HepG2 (cell line): ENCODE results near the gene PDZD7. TPM values are rescaled to one million over a fixed set of nuclear protein-coding genes. Genes with fewer than 3 reads are reported as not detected.

Experiments
- FOXO1 ChIP-seq: sonication (generic); formaldehyde crosslinking; IDR thresholded peaks from 2 replicates; pipeline ENCODE4 v1.4.0; 2020; ENCODE audit warnings: missing genetic modification reagents
- GTF2F1 ChIP-seq: fragments of 150-350 bp; IDR thresholded peaks from 2 replicates; pipeline ENCODE4 v1.6.1; 2014; ENCODE audit warnings: low read length
- KDM5A ChIP-seq: fragments of 200-600 bp; sonication (generic); IDR thresholded peaks from 2 replicates; pipeline ENCODE4 v1.7.0; 2018; ENCODE audit warnings: antibody characterized with exemption, mild to moderate bottlenecking, low read length, borderline replicate concordance
- KLF16 ChIP-seq, 2 experiments: sonication (generic) in 1 of 2; formaldehyde crosslinking in 1 of 2; IDR thresholded peaks; 2 replicates each; pipeline versions ENCODE4 v1.6.1 to v1.8.0; 2016 to 2023; ENCODE audit warnings: missing genetic modification reagents in 2 of 2, missing compliant biosample characterization in 1 of 2
- MAF1 ChIP-seq: sonication (generic); formaldehyde crosslinking; IDR thresholded peaks from 2 replicates; pipeline ENCODE4 v1.5.0; 2020; ENCODE audit warnings: missing genetic modification reagents, borderline replicate concordance
- MEF2D ChIP-seq: sonication (generic); formaldehyde crosslinking; IDR thresholded peaks from 2 replicates; pipeline ENCODE4 v1.5.1; 2020; ENCODE audit warnings: mild to moderate bottlenecking, missing genetic modification reagents
- MTF2 ChIP-seq: sonication (generic); formaldehyde crosslinking; IDR thresholded peaks from 2 replicates; pipeline ENCODE4 v1.5.0; 2020; ENCODE audit warnings: missing genetic modification reagents, borderline replicate concordance
- NBN ChIP-seq: fragments of 450-650 bp; conservative IDR thresholded peaks from 2 replicates; pipeline ENCODE4 v1.6.1; 2017
- RFX3 ChIP-seq: IDR thresholded peaks from 2 replicates; pipeline ENCODE4 v1.6.1; 2016; ENCODE audit warnings: missing biosample characterization, missing genetic modification reagents
- ZBTB10 ChIP-seq: sonication (generic); formaldehyde crosslinking; IDR thresholded peaks from 2 replicates; pipeline ENCODE4 v1.4.0; 2020; ENCODE audit warnings: missing genetic modification reagents, borderline replicate concordance
- ZNF232 ChIP-seq: sonication (generic); formaldehyde crosslinking; IDR thresholded peaks from 2 replicates; pipeline ENCODE4 v1.4.0; 2020; ENCODE audit warnings: missing genetic modification reagents, borderline replicate concordance
- ZNF275 ChIP-seq: sonication (generic); formaldehyde crosslinking; IDR thresholded peaks from 2 replicates; pipeline ENCODE4 v1.8.0; 2022; ENCODE audit warnings: missing genetic modification reagents, mild to moderate bottlenecking, inconsistent platforms, borderline replicate concordance
- ZNF280B ChIP-seq: sonication (generic); formaldehyde crosslinking; IDR thresholded peaks from 2 replicates; pipeline ENCODE4 v1.5.0; 2020; ENCODE audit warnings: missing genetic modification reagents, mild to moderate bottlenecking, borderline replicate concordance
- ZNF331 ChIP-seq: sonication (generic); formaldehyde crosslinking; IDR thresholded peaks from 2 replicates; pipeline ENCODE4 v1.4.0; 2020; ENCODE audit warnings: missing genetic modification reagents
- ZNF335 ChIP-seq: sonication (generic); formaldehyde crosslinking; IDR thresholded peaks from 2 replicates; pipeline ENCODE4 v1.4.0; 2020; ENCODE audit warnings: missing genetic modification reagents
- ZNF382 ChIP-seq: sonication (generic); formaldehyde crosslinking; IDR thresholded peaks from 2 replicates; pipeline ENCODE4 v1.5.0; 2020; ENCODE audit warnings: missing genetic modification reagents, mild to moderate bottlenecking, borderline replicate concordance
- ZNF501 ChIP-seq: sonication (generic); formaldehyde crosslinking; IDR thresholded peaks from 2 replicates; pipeline ENCODE4 v1.5.1; 2020; ENCODE audit warnings: mild to moderate bottlenecking, moderate library complexity, missing genetic modification reagents
- ZNF740 ChIP-seq: sonication (generic); formaldehyde crosslinking; IDR thresholded peaks from 2 replicates; pipeline ENCODE4 v1.4.0; 2020; ENCODE audit warnings: missing genetic modification reagents
- ZNF800 ChIP-seq: sonication (generic); formaldehyde crosslinking; IDR thresholded peaks from 2 replicates; pipeline ENCODE4 v1.4.0; 2020; ENCODE audit warnings: missing genetic modification reagents
- polyA plus RNA-seq, 8 experiments: library from polyadenylated mRNA; depleted of rRNA in 3 of 8; stranded (reverse) in 7 of 8; unstranded in 1 of 8; fragments of >200 nt; fragmentation: Illumina TruSeq in 4 of 8; extraction: Trizol in 4 of 8; gene quantifications; 2 replicates each; pipeline versions ENCODE4 v1.2.1 to v1.2.3, GENCODE V29; 2011 to 2016; ENCODE audit warnings: low read depth in 4 of 8, missing spikeins in 1 of 8, mixed read lengths in 1 of 8; ENCODE audit not compliant: insufficient read depth in 1 of 8
- total RNA-seq, 5 experiments: library from RNA; depleted of rRNA; stranded (reverse); fragments of >200 nt; fragmentation: Illumina TruSeq; extraction: Trizol; gene quantifications; 2 replicates each; pipeline ENCODE4 v1.2.3, GENCODE V29; 2016; ENCODE audit warnings: low read depth in 1 of 5

The PDZD7 gene
- total and polyA plus RNA-seq, 2 of the 13 experiments (the other 11 are each of a cell fraction or from before 2014, with no cell fraction given): 0.58 to 0.73 TPM

GRCh38 chr10:100970076-100970913 is 60.6 kb downstream of the PDZD7 start (continued):
- TF ChIP-seq ZNF331 (CRISPR knock-in tag) (0 out of 2 replicates have a peak, but pooled peaks have one; percentile 13), ZNF275 (no peak), ZNF335 (CRISPR knock-in tag) (no peak), ZBTB10 (CRISPR knock-in tag) (no peak), RFX3 (CRISPR knock-in tag) (no peak), MAF1 (CRISPR knock-in tag) (no peak), NBN (no peak), ZNF232 (CRISPR knock-in tag) (no peak), KLF16 (CRISPR knock-in tag; IDR thresholded peaks at IDR 0.05) (peak in 1 of 2 experiments; percentile 37; a peak in 1 of 4 replicates), ZNF501 (CRISPR knock-in tag) (no peak; the same call in 1 of the 2 replicates), ZNF800 (no peak), MTF2 (no peak), FOXO1 (CRISPR knock-in tag) (no peak), GTF2F1 (no peak), KDM5A (no peak), MEF2D (CRISPR knock-in tag) (no peak), ZNF382 (CRISPR knock-in tag) (no peak), ZNF740 (peak; percentile 80; the same call in 1 of the 2 replicates), ZNF280B (CRISPR knock-in tag) (no peak)
